ENCODE data around the gene LITAF.

LITAF gene

GRCh38 chr16:11586856-11587642 is at the start of gene LITAF:
TSS of gene LITAF (minus strand) at chr16:11586919. CDS start at chr16:11556730, 30,189 bp downstream.
- H3K27me3 Mint-ChIP-seq = no peaks in the 10 kb centered on the region
- peak within 1 kb of the TSS; percentile 95 for H3K27ac Mint-ChIP-seq
- peaks cover 40% of the 10 kb centered on the region for H3K4me1 Mint-ChIP-seq (ENCODE audit: low read depth)
- H3K36me3 Mint-ChIP-seq (ENCODE audit: low read depth) = peaks cover 18% of the 10 kb centered on the region
- H3K4me3 Mint-ChIP-seq = peak within 1 kb of the TSS; percentile 90
- no peaks in the 10 kb centered on the region for H3K9me3 Mint-ChIP-seq

DNA sequence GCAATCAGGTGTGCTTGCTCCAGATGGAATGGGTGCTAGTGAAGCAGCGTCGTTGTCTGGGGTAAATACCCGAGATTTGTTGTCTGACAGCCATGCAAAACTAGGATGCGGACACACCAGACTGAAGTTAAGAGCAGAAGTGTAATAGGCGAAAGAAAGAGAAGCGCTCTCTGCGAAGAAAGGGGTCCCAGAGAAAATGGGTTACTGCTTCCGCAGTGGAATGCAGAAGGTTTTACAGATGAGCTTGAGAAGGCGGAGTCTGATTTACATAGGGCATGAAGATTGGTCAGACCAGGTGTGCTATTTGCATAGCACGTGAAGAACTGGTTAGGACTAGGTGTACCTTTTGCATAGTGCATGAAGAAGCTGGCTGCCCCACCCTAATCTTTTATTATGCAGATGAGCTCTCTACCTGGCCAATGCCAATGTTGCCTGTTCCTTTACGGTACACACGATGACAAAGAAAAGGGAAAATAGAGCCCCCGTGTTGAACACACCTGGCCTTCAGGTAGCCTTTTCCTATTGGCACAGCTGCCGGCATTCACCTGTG is 49.5 kb upstream of the LITAF start:
- peaks cover 19% of the 10 kb centered on the region for H3K4me1 Mint-ChIP-seq (ENCODE audit: low read depth)
- H3K27me3 Mint-ChIP-seq = no peaks in the 10 kb centered on the region
- H3K9me3 Mint-ChIP-seq = no peaks in the 10 kb centered on the region

GRCh38 chr16:11635679-11636171 is 49.0 kb upstream of the LITAF start:
- Mint-ChIP-seq H3K27me3 (no peaks in the 10 kb centered on the region), H3K9me3 (no peaks in the 10 kb centered on the region), H3K27ac (no peak overlapping the region), H3K4me1 (ENCODE audit: low read depth) (peaks cover 16% of the 10 kb centered on the region), H3K36me3 (ENCODE audit: low read depth) (no peaks in the 10 kb centered on the region), H3K4me3 (no peak overlapping the region)

More for the DNA sequence above, 49.5 kb upstream of the LITAF start:
- Mint-ChIP-seq H3K36me3 (ENCODE audit: low read depth) (no peaks in the 10 kb centered on the region), H3K27ac (no peak overlapping the region), H3K4me3 (no peak overlapping the region)

DNA sequence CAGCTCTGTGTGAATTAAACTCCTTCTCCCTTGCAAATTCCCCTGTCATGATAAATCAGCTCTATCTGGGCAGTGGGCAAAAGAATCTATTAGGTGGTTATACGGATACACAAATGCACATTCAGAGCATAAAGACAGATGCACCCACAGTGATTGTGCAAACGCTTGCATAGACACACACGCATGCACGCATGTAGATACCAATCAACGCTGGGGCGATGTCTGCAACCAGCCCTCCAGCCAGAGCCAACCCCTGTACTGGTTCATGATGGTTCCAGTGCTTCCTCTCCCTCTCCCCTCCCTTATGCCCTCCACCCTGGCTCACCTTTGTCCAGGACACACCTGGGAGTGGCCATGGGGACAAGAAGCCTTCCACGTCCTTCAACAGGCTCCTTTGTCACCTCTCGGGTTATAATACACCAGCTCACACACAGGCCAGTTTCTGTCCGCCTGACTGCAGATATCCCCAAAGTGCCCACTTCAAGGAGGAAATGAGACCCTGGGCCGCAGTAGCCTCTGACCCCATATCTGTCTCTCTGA is 48.5 kb upstream of the LITAF start:
- H3K4me3 Mint-ChIP-seq = no peak overlapping the region
- no peaks in the 10 kb centered on the region for H3K27me3 Mint-ChIP-seq
- H3K27ac Mint-ChIP-seq = no peak overlapping the region
- peaks cover 16% of the 10 kb centered on the region for H3K4me1 Mint-ChIP-seq (ENCODE audit: low read depth)
- H3K36me3 Mint-ChIP-seq (ENCODE audit: low read depth) = no peaks in the 10 kb centered on the region
- H3K9me3 Mint-ChIP-seq = no peaks in the 10 kb centered on the region

- Mint-ChIP-seq H3K27ac (no peak overlapping the region), H3K4me1 (ENCODE audit: low read depth) (peaks cover 20% of the 10 kb centered on the region), H3K9me3 (no peaks in the 10 kb centered on the region), H3K36me3 (ENCODE audit: low read depth) (no peaks in the 10 kb centered on the region), H3K27me3 (no peaks in the 10 kb centered on the region), H3K4me3 (no peak overlapping the region)
These were observed 47.6 kb upstream of the LITAF start for GRCh38 chr16:11634312-11634711.

- no peaks in the 10 kb centered on the region for H3K27me3 Mint-ChIP-seq
- peaks cover 31% of the 10 kb centered on the region for H3K4me1 Mint-ChIP-seq (ENCODE audit: low read depth)
- H3K4me3 Mint-ChIP-seq = no peak overlapping the region
- no peaks in the 10 kb centered on the region for H3K36me3 Mint-ChIP-seq (ENCODE audit: low read depth)
- H3K27ac Mint-ChIP-seq = no peak overlapping the region
- H3K9me3 Mint-ChIP-seq = no peaks in the 10 kb centered on the region
These were observed 46.4 kb upstream of the LITAF start for GRCh38 chr16:11633113-11633512.

GRCh38 chr16:11632455-11632939 is 45.8 kb upstream of the LITAF start:
- Mint-ChIP-seq H3K27ac (no peak overlapping the region), H3K4me1 (ENCODE audit: low read depth) (peaks cover 34% of the 10 kb centered on the region), H3K27me3 (no peaks in the 10 kb centered on the region)

DNA sequence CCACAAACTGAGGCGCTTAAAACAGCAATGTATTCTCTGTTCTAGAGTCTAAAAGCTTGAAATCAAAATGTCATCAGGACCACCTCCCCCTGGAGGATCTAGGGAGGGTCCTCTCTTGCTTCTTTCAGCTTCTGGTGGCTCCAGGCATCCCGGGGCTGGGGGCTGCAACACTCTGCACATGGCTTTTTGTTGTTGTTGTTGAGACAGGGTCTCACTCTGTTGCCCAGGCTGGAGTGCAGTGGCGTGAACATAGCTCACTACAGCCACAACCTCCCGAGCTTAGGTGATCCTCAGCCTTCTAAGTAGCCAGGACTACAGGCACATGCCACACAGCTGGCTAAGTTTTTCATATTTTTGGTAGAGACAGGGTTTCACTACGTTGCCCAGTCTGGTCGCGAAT is 44.5 kb upstream of the LITAF start:
- H3K9me3 Mint-ChIP-seq = no peaks in the 10 kb centered on the region
- peaks cover 34% of the 10 kb centered on the region for H3K4me1 Mint-ChIP-seq (ENCODE audit: low read depth)
- no peak overlapping the region for H3K4me3 Mint-ChIP-seq
- no peaks in the 10 kb centered on the region for H3K36me3 Mint-ChIP-seq (ENCODE audit: low read depth)
- H3K27ac Mint-ChIP-seq = no peak overlapping the region
- no peaks in the 10 kb centered on the region for H3K27me3 Mint-ChIP-seq

More at GRCh38 chr16:11632455-11632939, 45.8 kb upstream of the LITAF start:
- Mint-ChIP-seq H3K4me3 (no peak overlapping the region), H3K9me3 (no peaks in the 10 kb centered on the region), H3K36me3 (ENCODE audit: low read depth) (no peaks in the 10 kb centered on the region)

DNA sequence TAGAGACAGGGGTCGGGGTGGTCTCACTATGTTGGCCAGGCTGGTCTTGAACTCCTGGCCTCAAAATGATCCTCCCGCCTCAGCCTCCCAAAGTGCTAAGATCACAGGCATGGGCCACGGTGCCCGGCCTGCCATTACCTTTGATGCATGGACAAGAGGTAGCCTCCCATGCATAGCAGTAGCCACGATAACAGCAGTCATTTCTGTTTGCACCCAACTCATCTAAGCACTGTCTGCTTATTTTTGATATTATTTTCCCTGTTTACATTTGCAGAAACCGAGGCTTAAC is 44.0 kb upstream of the LITAF start:
- H3K27me3 Mint-ChIP-seq = no peaks in the 10 kb centered on the region
- no peak overlapping the region for H3K4me3 Mint-ChIP-seq
- peaks cover 37% of the 10 kb centered on the region for H3K4me1 Mint-ChIP-seq (ENCODE audit: low read depth)
- no peak overlapping the region for H3K27ac Mint-ChIP-seq
- H3K9me3 Mint-ChIP-seq = no peaks in the 10 kb centered on the region
- H3K36me3 Mint-ChIP-seq (ENCODE audit: low read depth) = no peaks in the 10 kb centered on the region

DNA sequence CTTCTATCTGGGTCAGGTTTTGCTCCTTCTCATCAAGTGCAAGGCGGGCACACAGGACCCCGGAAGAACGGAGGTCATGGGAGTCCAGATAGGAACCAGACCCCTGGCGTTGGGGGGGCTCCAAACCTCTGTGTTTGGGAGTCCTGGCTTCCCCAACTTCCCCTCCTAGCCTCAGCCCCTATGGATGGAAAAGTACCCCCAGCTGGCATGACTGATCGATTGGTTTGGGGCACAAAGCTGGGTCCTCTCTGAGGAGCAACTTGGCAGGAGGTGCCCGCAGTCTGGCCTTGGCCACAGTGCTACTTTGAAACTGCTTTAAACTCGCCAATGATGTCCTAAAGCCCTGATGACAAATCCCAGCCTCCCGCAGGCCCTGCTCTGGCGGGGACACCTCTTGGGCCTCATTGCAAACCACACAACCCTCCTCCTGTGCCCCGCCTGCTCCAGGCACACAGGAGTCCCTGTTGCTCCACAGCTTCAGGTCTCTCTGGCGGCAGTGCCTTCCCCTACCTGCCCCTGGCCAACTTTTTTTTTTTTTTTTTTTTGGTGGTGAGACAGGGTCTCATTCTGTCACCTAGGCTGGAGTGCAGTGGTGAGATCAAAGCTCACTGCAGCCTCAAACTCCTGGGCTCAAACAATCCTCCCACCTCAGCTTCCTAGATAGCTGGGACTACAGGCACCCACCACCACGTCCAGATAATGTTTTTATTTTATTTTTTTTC is 43.5 kb upstream of the LITAF start:
- Mint-ChIP-seq H3K36me3 (ENCODE audit: low read depth) (no peaks in the 10 kb centered on the region), H3K4me1 (ENCODE audit: low read depth) (peaks cover 42% of the 10 kb centered on the region), H3K4me3 (no peak overlapping the region), H3K9me3 (no peaks in the 10 kb centered on the region), H3K27me3 (no peaks in the 10 kb centered on the region), H3K27ac (no peak overlapping the region)

DNA sequence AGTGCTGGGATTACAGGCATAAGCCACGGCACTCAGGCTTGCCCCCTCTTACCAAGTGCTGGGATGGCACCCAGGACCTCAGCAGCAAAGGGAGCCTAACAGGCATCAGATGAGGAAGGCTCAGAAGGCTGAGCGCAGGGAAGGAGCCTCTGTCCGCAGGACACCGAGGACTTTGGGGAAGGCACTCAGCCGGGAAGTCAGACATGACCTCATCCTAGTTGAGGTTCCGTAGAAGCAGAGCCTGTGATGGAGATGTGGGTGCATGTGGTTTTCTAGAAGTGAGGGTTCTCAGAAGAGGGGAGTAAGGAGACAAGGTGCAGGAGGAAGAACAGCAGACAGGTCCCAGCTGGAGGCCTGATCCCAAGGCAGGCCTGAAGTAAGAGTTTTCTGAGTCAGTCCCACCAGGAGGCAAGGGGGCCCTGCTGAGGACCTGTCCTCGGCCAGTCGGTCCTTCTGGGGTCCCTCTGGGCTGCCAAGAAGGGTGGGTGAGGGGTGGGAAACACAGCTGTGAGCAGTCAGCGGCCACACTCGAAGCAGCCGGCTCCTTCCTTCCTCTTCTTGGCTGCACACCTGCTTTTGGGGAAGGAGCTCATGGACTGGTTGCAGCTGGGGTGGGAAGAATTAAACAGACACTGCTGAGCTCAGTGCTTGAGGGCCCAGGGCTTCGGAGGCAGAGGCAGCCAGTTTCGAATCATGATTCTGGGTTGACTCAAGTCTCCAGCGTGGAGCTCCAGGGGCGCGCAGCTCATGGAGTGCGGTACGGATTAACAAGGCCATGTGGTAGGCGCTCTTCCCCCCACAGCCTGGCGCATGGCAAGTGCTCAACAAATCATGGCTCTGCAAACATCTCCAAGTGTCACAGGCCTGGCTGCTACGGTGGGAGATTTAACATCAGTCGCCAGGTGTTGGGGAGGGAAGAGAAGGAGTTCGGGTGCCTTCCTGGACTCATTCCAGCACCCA is 42.6 kb upstream of the LITAF start:
- Mint-ChIP-seq H3K9me3 (no peaks in the 10 kb centered on the region), H3K36me3 (ENCODE audit: low read depth) (no peaks in the 10 kb centered on the region), H3K4me1 (ENCODE audit: low read depth) (peaks cover 51% of the 10 kb centered on the region), H3K27me3 (no peaks in the 10 kb centered on the region), H3K27ac (no peak overlapping the region), H3K4me3 (no peak overlapping the region)

- H3K27me3 Mint-ChIP-seq = no peaks in the 10 kb centered on the region
- no peaks in the 10 kb centered on the region for H3K36me3 Mint-ChIP-seq (ENCODE audit: low read depth)
- peak overlapping the region; percentile 41 for H3K4me3 Mint-ChIP-seq
- peaks cover 49% of the 10 kb centered on the region for H3K4me1 Mint-ChIP-seq (ENCODE audit: low read depth)
- peak overlapping the region; percentile 37 for H3K27ac Mint-ChIP-seq
- H3K9me3 Mint-ChIP-seq = no peaks in the 10 kb centered on the region
These were observed 41.2 kb upstream of the LITAF start for GRCh38 chr16:11627822-11628457.

DNA sequence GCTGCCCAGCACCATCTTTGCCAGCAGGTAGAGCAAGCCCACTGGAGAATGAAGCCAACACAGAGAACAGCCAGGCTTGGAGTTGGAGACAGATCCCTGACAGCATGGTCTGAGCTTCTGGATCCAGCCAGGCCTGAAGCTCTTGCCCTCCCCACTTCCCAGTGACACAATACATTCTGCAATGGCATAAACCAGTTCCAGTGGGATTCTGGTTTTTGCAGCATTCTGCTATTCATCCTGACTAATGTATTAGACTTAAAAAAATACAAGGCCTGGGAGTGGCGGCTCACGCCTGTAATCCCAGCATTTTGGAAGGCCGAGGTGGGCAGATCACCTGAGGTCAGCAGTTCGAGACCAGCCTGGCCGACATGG is 40.6 kb upstream of the LITAF start:
- H3K9me3 Mint-ChIP-seq = no peaks in the 10 kb centered on the region
- no peaks in the 10 kb centered on the region for H3K27me3 Mint-ChIP-seq
- no peak overlapping the region for H3K27ac Mint-ChIP-seq
- peaks cover 53% of the 10 kb centered on the region for H3K4me1 Mint-ChIP-seq (ENCODE audit: low read depth)
- no peaks in the 10 kb centered on the region for H3K36me3 Mint-ChIP-seq (ENCODE audit: low read depth)
- H3K4me3 Mint-ChIP-seq = no peak overlapping the region
